Esophagus mucosa (tissue), 1 donor: ENCODE data around the gene LMTK2. TPM values are rescaled to one million over a fixed set of nuclear protein-coding genes. Genes with fewer than 3 reads are reported as not detected.
A peak's percentile ranks its signal among the peaks of the same experiment; 100 is the strongest.
"Not testable (repeated sequence)": the region's sequence is repeated elsewhere in the genome, so short reads cannot be mapped to it uniquely, and the experiment has no call there.

Experiments
- ATAC-seq: fragments of 200-7000 bp; cut with Tn5 transposase; one replicate; pipeline ENCODE4 v1.9.1; 2020
- total RNA-seq: library from RNA; stranded (reverse); gene quantifications from one replicate; pipeline ENCODE4 v1.2.4, GENCODE V29; 2023
- donor health status: DM: yes; HTN: yes; CAD: no.

The LMTK2 gene
- total RNA-seq, 1 donor from 2014 or later, result 17.5 TPM

DNA sequence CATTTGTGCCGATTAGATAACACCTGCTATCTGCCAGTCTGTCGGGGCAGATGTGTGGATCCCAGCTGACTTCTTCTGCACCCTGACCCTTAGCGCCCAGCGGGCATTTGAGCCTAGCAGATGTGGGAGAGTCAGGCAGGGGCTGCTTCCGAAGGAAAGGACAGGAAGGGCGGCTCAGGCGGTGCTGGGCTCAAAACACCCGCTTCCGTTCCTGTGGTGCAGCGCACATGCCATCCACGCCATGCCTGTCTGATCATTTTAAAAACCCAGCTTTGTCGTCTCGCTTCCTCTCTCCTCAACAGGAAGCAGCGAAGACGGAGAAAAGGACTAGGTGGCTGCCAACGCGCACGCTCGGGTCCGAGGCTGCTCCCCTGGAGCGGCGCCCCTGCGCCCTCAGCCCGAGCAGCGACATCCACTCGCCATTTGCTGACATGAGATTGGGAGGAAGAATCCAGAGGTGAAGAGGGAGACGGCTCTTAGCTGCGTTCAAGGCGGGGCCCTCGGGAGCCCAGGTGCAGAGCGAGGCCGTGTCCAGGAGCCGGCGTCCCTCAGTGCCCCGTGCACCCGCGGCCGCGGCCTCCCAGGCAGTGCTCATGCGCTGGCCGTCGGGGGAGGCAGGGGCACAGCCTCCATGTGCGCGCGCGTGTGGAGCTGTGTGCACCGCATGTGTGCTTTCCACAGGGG lies 98.6 kb downstream of the LMTK2 start:
- ATAC-seq, result no peak

DNA sequence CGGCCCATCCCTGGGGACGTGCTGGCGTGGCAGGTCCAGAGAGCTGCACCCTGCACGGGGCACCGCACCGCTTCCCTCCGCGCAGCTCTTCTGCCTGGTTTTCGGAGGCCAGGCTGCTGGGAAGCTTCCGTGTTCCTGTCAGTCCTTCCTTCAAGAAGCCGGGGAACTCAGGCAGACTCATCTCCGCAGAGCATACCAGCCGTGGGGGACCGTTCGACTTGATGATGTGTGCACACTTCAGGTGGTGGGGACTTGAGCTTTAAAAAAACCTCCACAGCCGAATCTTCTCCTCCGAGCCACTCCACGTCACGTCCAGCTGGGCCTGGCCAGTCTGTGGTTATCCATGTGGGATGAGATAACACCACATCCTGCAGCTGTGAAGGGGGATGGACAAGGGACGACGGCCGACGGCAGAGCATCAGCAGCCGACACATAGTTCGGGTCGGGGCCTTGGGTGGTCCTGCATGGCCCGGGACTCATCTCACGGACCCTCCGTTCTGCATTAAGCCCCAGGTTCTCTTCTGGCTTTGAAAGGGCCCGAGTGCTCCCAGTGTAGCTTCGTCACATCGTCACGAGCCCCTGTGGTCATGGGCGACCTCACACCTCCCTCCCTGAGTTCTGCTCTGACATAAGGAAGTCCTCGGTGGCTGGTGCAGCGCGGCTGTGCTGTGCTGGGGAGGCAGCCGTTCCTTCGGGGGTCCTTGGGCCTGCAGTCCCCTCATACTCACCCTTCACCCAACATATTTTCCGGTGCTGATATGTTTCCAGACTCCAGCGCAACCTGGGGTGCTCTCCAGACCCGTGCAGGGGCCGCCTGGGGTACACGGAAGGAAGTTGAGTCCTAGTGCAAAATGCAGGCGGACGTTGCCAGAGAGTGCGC lies 100.0 kb downstream of the LMTK2 start:
- no peak for ATAC-seq

DNA sequence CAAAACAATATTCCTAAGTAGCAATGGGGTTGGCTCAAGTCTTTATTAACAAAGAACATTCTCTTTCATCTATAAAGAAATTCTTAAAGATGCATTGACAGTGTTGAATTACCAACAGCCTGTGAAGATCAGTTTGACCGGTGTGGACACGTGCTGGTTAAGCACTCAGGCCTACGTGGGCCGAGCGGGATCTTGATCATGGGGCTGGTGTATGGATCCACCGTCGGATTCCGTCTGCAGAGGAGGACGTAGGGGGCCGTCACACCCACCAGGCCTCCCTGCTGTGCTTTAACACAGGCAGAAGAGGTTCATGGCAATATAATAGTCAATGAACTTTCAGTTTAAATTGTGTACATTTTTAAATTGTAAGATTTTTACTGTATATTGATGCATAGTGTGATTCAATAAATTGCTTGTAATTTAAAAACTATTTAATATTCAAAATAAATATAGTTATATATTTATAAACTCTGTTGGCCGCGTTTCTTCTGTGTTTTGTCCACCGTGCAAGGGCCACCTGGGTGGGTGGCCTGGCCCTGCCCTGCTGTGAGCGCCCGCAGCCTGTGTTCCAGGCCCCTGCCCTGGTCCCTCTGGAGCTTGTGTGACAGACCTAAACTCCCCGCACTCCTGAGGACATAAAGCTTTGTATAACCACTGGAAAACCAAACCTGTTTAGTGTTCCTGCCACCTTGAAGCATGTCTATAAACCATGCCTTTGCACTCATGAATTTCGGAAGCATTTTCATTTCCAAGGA lies 102.7 kb downstream of the LMTK2 start:
- no peak for ATAC-seq

DNA sequence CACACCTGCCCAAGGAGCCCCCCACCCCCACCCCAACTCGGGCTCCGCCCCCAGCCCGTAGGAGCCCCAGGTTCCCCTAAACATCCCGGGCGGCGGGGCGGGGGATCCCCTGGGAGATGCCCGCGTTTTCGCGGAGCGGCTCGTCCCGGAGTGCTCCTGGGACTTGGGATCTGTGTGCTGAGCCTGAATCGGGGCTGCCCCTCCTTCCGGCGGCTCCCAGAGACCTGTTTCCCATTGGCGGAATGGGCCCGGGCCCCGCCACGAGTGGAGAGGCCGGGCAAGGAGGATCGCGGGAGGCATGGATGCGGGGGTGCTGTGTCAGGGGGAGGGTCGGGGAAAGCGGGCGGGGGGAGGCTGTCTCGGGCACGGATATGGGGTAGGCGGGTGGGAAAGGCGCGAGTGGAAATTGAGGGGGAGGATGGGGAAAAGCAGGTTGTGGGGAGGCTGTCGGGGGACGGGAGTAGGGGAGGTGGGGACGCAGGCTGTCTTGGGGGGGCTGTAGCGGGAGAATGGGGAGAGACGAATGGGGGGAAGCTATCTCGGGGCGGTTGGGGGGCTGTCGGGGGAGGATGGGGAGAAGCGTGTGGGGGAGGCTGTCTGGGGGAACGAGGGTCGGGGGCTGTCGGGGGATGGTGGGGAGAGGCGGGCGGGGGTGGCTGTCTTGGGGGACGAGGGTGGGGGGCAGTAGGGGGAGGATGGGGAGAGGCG lies 104.0 kb downstream of the LMTK2 start:
- no peak for ATAC-seq

DNA sequence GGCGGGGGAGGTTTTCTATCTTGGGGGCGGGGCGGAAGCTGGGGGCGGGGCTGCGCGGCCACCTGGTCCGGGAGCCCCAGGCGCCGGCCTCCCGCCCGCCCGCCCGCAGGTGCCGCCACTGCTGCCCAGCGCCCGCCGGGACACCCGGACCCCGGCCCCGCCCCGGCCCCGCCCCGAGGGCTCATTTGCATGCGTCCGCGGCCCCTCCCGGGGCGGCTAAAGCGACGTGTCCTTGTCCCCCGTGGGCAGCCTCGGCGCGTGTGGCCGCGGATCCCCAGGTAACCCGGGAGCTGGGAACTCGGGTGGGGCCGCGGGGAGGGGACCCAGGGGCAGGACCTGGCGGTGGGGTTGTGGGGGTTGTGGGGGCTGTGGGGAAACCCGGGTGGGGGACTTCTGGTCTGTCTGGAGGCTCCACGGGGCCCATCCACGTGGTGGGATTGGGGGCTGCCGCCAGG lies 104.6 kb downstream of the LMTK2 start, which contains the start of gene BHLHA15:
TSS of gene BHLHA15 (plus strand) at position 219 of the 455 bp plus-strand sequence. CDS start 871 bp downstream, outside the sequence.
- ATAC-seq, result no peak

DNA sequence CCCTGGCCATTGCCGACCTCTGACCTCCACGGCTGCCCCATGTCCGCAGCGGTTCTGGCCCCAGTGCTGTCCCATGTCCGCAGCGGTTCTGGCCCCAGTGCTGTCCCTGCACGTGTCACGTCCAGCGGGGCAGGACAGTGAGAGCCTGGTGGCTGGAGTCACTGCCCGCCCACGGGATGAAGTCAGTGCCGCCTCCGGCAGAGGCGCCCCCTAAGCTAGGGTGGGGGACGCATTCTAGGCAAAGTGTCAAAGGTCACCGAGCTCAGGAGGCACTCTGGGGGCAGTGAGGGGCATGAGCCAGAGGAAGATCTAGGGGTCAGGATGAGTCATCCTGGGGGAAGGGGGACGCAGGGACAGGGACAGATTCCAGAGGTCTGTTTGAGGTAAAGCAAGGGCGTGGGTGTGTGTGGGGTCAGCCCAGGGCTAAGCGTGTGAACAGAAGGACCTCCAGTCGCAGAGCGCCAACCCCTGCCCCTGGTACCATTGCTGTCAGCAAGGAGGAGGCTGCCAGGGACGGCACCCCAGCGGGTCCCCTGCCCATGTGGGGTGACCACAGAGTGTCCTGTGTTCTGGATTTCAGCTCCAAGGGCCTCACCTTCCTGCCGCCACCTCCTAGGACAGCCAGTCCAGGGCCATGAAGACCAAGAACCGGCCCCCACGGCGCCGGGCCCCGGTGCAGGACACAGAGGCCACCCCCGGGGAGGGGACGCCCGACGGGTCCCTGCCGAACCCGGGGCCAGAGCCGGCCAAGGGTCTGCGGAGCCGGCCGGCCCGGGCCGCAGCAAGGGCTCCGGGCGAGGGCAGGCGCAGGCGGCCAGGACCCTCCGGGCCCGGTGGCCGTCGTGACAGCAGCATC lies 105.2 kb downstream of the LMTK2 start:
- ATAC-seq, result peak; percentile 9

DNA sequence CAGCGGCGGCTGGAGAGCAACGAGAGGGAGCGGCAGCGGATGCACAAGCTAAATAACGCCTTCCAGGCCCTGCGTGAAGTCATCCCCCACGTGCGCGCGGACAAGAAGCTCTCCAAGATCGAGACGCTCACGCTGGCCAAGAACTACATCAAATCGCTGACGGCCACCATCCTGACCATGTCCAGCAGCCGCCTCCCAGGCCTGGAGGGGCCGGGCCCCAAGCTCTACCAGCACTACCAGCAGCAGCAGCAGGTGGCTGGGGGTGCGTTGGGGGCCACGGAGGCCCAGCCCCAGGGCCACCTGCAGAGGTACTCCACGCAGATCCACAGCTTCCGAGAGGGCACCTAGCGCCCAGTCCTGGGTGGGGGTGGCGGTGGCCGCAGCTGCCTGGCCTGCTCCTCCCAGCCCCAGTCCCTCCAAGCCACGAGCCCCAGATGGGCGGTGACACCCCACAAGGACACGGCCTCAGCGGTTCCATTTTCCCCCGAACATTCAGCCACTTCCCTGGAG lies 105.9 kb downstream of the LMTK2 start:
- ATAC-seq, result no peak

DNA sequence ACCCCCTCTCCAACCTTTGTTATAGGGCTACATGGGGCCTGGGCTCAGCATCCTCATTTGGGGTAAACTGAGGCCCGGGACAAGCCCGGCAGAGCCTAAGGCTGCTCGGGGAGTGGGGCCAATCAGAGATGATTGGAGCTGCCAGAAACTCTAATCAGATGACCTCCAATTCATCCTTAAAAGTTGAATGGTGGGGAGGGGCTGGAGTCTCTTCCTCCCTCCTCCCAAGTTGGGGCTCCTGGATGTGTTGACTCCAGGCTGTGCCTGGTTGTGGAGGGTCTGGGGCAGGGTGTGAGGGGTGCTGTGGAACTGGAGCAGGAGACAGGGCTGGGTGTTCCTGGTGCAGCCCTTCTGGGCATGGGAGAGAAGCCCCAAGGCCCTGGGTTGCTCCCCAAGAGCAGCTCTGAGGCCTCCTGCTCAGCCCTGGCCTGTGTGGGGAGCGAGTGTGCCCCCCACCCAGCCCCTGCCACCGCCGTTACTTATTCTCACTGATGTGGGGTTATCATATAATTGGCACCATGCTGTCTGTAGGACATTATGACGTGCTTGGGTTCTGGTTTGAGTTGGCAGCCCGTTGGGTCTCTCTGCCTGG lies 106.7 kb downstream of the LMTK2 start:
- ATAC-seq, result no peak

DNA sequence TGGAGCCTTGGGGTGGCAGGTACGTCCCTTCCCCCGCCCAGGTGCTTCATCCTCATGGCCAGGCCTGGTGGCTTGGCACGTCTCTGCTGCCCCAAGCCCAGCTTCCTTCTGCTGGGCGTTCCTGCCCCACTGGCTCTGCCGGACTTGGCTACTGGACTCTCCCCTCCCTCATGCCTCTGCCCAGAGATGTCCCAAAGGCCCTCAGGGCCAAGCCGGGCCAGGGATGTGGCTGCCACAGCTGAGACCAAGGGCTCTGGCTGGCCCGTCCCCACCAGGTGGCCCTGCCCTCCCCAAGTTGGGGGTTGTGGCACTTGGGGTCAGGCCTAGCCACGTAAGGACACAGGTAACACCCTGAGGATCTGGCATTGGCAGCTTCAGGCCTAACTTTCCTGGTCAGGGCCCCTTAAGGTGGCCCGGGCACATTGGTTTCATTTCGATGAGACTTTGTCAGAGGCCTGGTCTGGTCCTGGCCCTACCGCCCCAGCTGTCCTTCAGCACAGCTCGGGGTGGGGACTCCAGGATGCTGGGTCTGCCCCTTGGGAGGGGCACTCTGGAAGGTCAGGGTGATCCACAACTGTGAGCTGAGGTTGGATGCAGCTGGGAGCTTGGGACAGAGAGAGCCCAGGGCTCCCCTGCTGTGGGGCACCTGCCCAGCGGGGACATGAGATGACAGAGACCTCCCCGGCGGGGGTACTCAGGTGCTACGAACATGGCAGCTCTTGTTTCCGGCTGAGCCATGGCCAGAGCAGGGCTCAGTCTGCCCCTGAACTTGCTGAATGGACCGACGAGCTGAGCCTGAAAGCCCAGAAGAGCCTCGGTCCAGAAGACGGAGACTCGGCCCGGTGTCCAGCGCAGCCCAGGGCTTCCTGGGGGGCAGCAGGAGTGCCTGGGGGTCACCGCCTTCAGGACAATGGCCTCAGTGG lies 107.5 kb downstream of the LMTK2 start:
- peak; percentile 49 for ATAC-seq

DNA sequence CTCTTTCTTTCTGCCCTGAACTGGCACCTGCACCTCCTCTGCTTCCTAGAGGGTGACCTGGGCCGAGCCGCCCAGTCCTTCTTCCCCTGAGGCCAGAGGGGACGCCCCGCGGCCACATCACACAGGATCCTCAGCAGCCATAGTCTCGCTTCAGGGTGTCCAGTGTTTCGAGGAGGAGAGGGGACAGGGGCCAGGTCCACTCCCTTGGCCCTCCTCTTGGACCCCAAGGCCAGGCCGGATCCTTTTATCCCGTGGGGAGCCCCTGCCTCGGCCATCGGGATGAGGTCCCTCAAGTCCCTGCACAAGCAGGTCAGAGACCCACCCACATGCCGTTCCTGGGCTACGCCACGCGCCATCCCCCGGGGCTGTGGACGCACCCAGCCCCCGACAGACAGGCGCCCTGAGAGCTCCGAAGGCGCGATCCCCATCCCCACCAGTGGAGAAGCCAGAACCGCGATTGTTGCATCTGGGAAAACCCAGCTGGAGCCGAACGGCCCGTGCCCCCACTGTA lies 108.2 kb downstream of the LMTK2 start:
- no peak for ATAC-seq

DNA sequence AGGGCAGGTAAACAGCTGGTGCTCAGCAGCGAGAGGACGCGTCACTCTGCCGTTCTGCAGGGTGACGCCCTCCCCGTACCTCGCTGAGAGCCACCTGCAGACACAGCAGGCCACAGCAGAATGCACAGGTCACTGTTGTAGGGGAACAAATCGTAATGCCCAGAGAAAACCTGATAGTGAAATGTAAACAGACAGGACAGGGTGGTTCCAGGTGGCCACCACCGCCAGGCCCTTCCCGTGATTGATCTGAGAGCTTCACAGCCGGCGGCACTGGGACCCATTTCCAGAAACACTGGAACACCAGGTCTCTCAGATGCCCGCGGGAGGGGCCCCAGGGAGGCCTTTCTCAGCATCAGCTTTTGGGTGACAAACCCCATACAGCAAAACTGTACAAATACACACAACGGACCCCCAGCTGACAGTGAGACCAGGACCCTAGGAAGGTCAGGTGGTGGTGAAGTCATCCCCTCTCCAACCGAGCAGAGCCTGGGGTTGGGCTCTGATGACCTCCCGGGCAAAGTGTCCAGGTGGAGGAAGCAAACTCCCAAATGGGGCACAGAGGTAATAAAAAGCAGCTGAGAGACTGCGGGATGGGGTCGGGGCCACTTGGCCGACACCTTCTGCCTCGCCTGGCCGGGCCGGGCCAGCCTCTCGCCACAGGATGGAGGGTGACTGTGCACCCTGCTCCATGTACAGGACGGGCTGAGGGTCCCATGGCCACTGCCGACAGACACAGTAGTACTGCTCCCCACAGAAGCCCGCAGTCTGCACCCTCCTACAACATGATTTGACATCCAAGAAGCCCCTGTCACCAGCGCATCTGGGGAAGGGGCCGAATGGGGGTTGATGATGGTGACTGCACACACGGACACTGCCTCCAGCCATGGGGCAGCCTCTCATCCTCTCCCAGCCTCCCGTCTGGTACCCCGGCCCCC lies 109.2 kb downstream of the LMTK2 start:
- ATAC-seq, result no peak

DNA sequence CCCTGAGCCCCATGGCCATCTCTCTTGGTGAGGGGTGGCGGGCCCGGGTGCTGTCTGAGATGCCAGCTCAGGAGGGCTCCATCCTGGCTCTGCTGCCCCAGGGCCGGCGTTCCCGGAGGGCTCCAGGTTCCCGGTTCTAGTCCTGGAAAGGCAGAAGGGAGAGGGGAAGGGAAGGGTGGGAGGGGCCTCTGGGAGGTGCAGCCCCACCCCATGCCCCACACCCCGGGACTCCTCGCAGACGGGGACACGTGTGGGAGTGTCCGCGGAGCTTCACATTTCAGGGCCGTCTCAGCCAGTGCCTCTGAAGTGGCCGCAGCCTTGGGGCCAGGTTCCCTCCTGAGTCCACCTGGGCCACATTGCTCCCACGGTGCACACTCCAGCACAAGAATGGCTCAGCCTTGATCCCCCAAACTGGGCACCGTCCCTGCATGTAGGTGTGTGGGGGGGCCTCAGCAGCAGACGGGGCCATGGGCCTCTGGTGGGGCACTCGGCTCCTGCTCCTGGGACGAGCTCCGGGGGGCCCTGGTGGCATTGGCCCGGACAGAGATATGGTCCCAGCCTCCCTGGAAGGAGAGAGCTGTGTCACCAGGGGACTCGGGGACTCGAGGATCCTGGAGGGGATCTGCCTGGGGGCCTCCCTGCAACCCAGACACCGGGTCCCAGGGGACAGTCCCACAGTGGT lies 110.4 kb downstream of the LMTK2 start:
- ATAC-seq, result peak; percentile 3

DNA sequence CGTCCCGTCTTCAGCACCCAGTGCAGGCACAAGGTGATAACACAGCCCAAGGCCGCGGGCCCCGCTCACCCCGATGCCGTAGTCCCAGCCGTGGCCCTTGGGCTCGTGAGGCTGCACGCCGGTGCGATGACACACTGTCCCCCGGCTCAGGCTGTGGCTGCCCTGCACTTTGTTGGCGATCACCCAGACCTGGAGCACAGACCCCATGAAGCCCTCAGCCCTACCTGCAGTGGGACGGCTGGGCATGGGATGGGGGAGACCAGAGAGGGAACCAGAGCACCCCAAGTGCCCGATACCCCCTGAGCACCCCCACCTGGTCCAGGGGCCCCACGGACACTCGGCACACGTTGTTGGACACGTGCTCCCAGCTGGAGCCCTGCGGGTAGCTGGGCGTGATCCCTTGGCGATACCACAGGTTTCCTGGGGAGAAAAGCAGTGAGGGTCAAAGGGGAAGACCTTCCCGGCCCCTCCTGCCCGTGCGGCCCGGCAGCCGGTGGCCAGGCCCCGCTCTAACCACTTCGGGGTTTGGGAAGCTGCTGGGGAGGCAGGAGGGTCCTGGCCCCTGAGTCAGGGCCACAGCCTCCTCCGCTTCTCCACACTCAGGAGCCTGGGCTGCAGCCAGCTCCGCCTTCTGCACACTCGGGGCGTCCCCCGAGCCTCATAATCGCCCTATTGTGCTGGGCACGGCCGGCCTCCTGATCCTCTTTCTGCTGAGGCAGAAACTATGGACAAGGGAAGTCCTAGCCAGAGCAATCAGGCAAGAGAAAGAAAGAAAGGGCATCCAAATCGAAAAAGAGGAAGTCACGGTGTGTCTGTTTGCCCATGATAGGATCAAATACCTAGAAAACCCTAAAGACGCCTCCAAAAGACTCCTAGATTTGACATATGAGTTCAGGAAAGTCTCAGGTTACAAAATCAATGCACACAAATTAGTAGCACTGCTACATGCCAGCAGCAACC lies 111.2 kb downstream of the LMTK2 start:
- no peak for ATAC-seq

DNA sequence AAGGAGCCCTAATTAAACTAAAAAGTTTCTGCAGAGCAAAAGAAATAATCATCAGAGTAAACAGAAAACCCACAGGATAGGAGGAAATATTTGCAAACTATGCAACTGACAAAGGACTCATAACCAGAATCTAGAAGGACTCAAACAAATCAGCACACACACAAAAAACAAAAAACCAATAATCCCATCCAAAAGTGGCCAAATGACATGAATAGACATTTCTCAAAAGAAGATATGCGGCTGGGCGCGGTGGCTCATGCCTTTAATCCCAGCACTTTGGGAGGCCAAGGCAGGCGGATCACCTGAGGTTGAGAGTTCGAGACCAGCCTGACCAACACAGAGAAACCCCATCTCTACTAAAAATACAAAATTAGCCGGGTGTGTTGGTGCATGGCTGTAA lies 112.7 kb downstream of the LMTK2 start:
- not testable (repeated sequence) for ATAC-seq

DNA sequence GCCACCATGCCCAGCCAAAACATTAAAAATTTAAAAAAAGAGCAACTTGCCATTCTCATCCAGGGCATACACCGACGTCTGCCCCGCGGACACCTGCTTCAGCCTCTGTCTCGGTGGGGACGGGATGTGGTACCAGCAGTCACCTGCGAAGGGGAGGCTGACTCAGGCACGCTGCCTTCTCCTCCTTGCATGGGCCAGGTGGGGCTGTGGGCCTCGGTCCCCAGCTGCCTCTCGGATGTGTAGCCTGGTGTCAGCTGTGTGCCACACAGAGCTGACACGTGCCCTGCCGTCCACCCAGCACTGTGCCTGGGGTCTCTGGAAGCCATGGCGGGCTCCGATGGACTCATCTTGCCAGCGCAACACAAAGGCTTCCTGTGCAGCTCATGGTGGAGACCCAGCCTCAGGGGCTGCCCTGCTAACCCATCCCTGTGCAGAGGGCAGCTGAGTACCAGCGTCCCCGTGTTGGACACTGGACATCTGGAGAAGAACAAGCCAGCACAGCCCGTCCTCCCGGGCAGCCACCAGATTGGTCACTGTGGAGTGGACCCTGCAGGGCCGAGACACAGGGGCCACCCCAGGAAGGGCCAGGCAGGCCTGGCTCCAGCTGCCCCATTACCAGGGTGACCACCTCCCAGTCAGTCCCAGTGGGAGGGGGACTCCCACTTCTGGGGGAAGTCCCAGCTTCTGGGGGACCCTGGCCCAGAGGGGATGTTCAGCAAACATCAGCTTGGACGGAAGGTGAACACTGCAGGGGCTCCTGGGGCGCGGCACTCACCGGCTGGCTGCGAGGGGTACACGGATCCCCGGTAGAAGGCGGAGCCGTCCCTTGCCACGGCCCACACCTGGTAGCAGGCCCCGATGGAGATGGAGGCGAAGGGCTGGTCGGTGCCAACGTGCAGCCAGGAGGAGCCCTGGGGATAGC lies 115.2 kb downstream of the LMTK2 start:
- no peak for ATAC-seq
